Thoracic aorta (tissue), 2 donors: Measurements from ENCODE around the gene AOPEP. TPM values are rescaled to one million over a fixed set of nuclear protein-coding genes. Genes with fewer than 3 reads are reported as not detected.

Source experiments
- ATAC-seq: fragments of 150-250 bp; one replicate; pipeline ENCODE4 v1.8.0; 2017; ENCODE audit warnings: low read depth; ENCODE audit not compliant: insufficient number of reproducible peaks, low FRiP score
- DNase-seq: peaks from one replicate; pipeline ENCODE4 v3.0.0-alpha.2; 2020; ENCODE audit warnings: low spot score
- H3K27ac ChIP-seq, 2 donors: fragments of 200-600 bp; sonication (generic); 1 replicate in 1 of 2; 2 replicates in 1 of 2; pipeline ENCODE4 v1.5.1; 2016; ENCODE audit warnings: mild to moderate bottlenecking in 2 of 2, moderate library complexity in 2 of 2
- H3K27me3 ChIP-seq: fragments of 200-600 bp; sonication (generic); replicated peaks from 2 replicates; pipeline ENCODE4 v1.6.0; 2016; ENCODE audit warnings: mild to moderate bottlenecking; ENCODE audit not compliant: insufficient read depth
- H3K36me3 ChIP-seq: fragments of 200-600 bp; sonication (generic); one replicate; pipeline ENCODE4 v1.5.1; 2016
- H3K4me1 ChIP-seq, 2 donors: fragments of 200-600 bp; sonication (generic); 1 replicate in 1 of 2; 2 replicates in 1 of 2; pipeline versions ENCODE4 v1.5.1 to v1.6.0; 2016; ENCODE audit warnings: low read depth in 2 of 2, mild to moderate bottlenecking in 1 of 2; ENCODE audit not compliant: control insufficient read depth in 1 of 2
- H3K4me3 ChIP-seq: fragments of 200-600 bp; sonication (generic); 2 replicates; pipeline ENCODE4 v1.5.1; 2016; ENCODE audit warnings: mild to moderate bottlenecking
- H3K9me3 ChIP-seq: fragments of 200-600 bp; sonication (generic); 2 replicates; pipeline ENCODE4 v1.5.1; 2016
- total RNA-seq, 2 donors: library from RNA; depleted of rRNA; stranded (reverse); fragments of >200 nt; gene quantifications; one replicate each; pipeline versions ENCODE4 v1.1.0 to v1.2.3, GENCODE V29; 2016
- TF ChIP-seq, protein P1 (sequence below): fragments of 200-600 bp; sonication (generic); IDR thresholded peaks from one replicate; pipeline ENCODE4 v1.5.1; 2019; ENCODE audit warnings: antibody characterized with exemption

The AOPEP gene
- total RNA-seq, 2 donors from 2014 or later, result 494 to 668 TPM

GRCh38 chr9:95079461-95079860 is 353.0 kb downstream of the AOPEP start:
- ATAC-seq (no peak), DNase-seq (no peak)
- no peak overlapping the region for H3K4me3 ChIP-seq
- no peaks in the 10 kb centered on the region for H3K27me3 ChIP-seq
- H3K27ac ChIP-seq, result peak overlapping the region; percentile 87 to 89
- H3K36me3 ChIP-seq, result peaks cover 27% of the 10 kb centered on the region
- TF ChIP-seq, protein P1, sequence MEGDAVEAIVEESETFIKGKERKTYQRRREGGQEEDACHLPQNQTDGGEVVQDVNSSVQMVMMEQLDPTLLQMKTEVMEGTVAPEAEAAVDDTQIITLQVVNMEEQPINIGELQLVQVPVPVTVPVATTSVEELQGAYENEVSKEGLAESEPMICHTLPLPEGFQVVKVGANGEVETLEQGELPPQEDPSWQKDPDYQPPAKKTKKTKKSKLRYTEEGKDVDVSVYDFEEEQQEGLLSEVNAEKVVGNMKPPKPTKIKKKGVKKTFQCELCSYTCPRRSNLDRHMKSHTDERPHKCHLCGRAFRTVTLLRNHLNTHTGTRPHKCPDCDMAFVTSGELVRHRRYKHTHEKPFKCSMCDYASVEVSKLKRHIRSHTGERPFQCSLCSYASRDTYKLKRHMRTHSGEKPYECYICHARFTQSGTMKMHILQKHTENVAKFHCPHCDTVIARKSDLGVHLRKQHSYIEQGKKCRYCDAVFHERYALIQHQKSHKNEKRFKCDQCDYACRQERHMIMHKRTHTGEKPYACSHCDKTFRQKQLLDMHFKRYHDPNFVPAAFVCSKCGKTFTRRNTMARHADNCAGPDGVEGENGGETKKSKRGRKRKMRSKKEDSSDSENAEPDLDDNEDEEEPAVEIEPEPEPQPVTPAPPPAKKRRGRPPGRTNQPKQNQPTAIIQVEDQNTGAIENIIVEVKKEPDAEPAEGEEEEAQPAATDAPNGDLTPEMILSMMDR, result no peak
- no peaks in the 10 kb centered on the region for H3K9me3 ChIP-seq
- H3K4me1 ChIP-seq, result peaks cover 56 to 100% of the 10 kb centered on the region in 2 donors

- DNase-seq, result no peak
- H3K4me1 ChIP-seq, result peaks cover 54 to 100% of the 10 kb centered on the region in 2 donors
- H3K4me3 ChIP-seq, result no peak overlapping the region
- H3K9me3 ChIP-seq, result no peaks in the 10 kb centered on the region
- ATAC-seq, result no peak
- TF ChIP-seq, protein P1, result no peak
- H3K27ac ChIP-seq, result peak overlapping the region; percentile 87 to 89
- peaks cover 34% of the 10 kb centered on the region for H3K36me3 ChIP-seq
- H3K27me3 ChIP-seq, result no peaks in the 10 kb centered on the region
Measured at GRCh38 chr9:95080961-95081647, 354.6 kb downstream of the AOPEP start.

GRCh38 chr9:95081998-95082397 is 355.5 kb downstream of the AOPEP start:
- TF ChIP-seq, protein P1, result no peak
- no peaks in the 10 kb centered on the region for H3K9me3 ChIP-seq
- no peak overlapping the region for H3K4me3 ChIP-seq
- no peaks in the 10 kb centered on the region for H3K27me3 ChIP-seq
- peaks cover 41% of the 10 kb centered on the region for H3K36me3 ChIP-seq
- no peak for DNase-seq
- no peak for ATAC-seq
- peaks cover 54 to 100% of the 10 kb centered on the region in 2 donors for H3K4me1 ChIP-seq
- peak overlapping the region; percentile 87 to 89 for H3K27ac ChIP-seq

- no peak overlapping the region for H3K4me3 ChIP-seq
- H3K36me3 ChIP-seq, result peaks cover 41% of the 10 kb centered on the region
- DNase-seq (no peak), ATAC-seq (no peak)
- TF ChIP-seq, protein P1, result no peak
- H3K27me3 ChIP-seq, result no peaks in the 10 kb centered on the region
- H3K27ac ChIP-seq, result peak overlapping the region; percentile 87 to 89
- H3K4me1 ChIP-seq, result peaks cover 49 to 100% of the 10 kb centered on the region in 2 donors
- no peaks in the 10 kb centered on the region for H3K9me3 ChIP-seq
Measured at GRCh38 chr9:95082401-95083084, 356.0 kb downstream of the AOPEP start.

- no peak for ATAC-seq
Measured at GRCh38 chr9:95083086-95083768, 356.7 kb downstream of the AOPEP start.

More at GRCh38 chr9:95083086-95083768, 356.7 kb downstream of the AOPEP start:
- peaks cover 41% of the 10 kb centered on the region for H3K36me3 ChIP-seq
- DNase-seq, result no peak
- H3K27me3 ChIP-seq, result no peaks in the 10 kb centered on the region
- peaks cover 46 to 100% of the 10 kb centered on the region in 2 donors for H3K4me1 ChIP-seq
- H3K9me3 ChIP-seq, result no peaks in the 10 kb centered on the region
- peak overlapping the region; percentile 87 to 89 for H3K27ac ChIP-seq
- no peak overlapping the region for H3K4me3 ChIP-seq
- TF ChIP-seq, protein P1, result no peak
